ENCODE data around the gene TULP4.

- no peak for TF ChIP-seq CTCF (conservative IDR thresholded peaks at IDR 0.05; ENCODE audit: low read depth, low read length)
- no peak for TF ChIP-seq EZH2 (IDR thresholded peaks at IDR 0.05; ENCODE audit: borderline replicate concordance, low read depth, low read length, poor library complexity, severe bottlenecking)
These were observed 109.1 kb downstream of the TULP4 start for GRCh38 chr6:158421381-158421780.

Data from A673 (cell line).